SK-N-SH treated with all-trans-retinoic acid at 6 μM for 48 hours (cell line): Measurements from ENCODE around the gene CLEC4D.

Source experiments
- ARNTL ChIP-seq: fragments of 450-650 bp; formaldehyde crosslinking; IDR thresholded peaks from 2 replicates; pipeline ENCODE4 v1.5.0; 2020; ENCODE audit warnings: low read depth, mild to moderate bottlenecking, moderate library complexity, borderline replicate concordance
- ISL1 ChIP-seq: fragments of 250-450 bp; sonication (Bioruptor Pico); IDR thresholded peaks from 2 replicates; pipeline ENCODE4 v2.1.2; 2022; ENCODE audit warnings: mild to moderate bottlenecking, moderate library complexity
- TOX ChIP-seq: fragments of 250-450 bp; sonication (Bioruptor Pico); IDR thresholded peaks from 2 replicates; pipeline ENCODE4 v1.8.0; 2021; ENCODE audit warnings: mild to moderate bottlenecking, moderate library complexity, borderline replicate concordance
- ZC3H10 ChIP-seq: fragments of 250-450 bp; sonication (Bioruptor Pico); IDR thresholded peaks from 2 replicates; pipeline ENCODE4 v1.5.1; 2021; ENCODE audit warnings: mild to moderate bottlenecking, moderate library complexity
- ZFP3 ChIP-seq: fragments of 250-450 bp; sonication (Bioruptor Pico); IDR thresholded peaks from 2 replicates; pipeline ENCODE4 v1.5.0; 2020; ENCODE audit warnings: mild to moderate bottlenecking, moderate library complexity
- ZNF565 ChIP-seq: fragments of 450-650 bp; formaldehyde crosslinking; conservative IDR thresholded peaks from 2 replicates; pipeline ENCODE4 v1.5.0; 2020; ENCODE audit warnings: low read depth, mild to moderate bottlenecking, moderate library complexity
- TF ChIP-seq, protein P1 (sequence below): fragments of 250-450 bp; sonication (Bioruptor Pico); IDR thresholded peaks from 2 replicates; pipeline ENCODE4 v1.8.0; 2020; ENCODE audit warnings: mild to moderate bottlenecking, moderate library complexity, borderline replicate concordance
- TF ChIP-seq, protein P2 (sequence below): fragments of 250-450 bp; sonication (Bioruptor Pico); IDR thresholded peaks from 2 replicates; pipeline ENCODE4 v1.5.1; 2020; ENCODE audit warnings: low read depth, mild to moderate bottlenecking, moderate library complexity
- TF ChIP-seq, protein P3 (sequence below): fragments of 250-450 bp; sonication (Bioruptor Pico); IDR thresholded peaks from 2 replicates; pipeline ENCODE4 v1.5.1; 2021; ENCODE audit warnings: mild to moderate bottlenecking, moderate library complexity

DNA sequence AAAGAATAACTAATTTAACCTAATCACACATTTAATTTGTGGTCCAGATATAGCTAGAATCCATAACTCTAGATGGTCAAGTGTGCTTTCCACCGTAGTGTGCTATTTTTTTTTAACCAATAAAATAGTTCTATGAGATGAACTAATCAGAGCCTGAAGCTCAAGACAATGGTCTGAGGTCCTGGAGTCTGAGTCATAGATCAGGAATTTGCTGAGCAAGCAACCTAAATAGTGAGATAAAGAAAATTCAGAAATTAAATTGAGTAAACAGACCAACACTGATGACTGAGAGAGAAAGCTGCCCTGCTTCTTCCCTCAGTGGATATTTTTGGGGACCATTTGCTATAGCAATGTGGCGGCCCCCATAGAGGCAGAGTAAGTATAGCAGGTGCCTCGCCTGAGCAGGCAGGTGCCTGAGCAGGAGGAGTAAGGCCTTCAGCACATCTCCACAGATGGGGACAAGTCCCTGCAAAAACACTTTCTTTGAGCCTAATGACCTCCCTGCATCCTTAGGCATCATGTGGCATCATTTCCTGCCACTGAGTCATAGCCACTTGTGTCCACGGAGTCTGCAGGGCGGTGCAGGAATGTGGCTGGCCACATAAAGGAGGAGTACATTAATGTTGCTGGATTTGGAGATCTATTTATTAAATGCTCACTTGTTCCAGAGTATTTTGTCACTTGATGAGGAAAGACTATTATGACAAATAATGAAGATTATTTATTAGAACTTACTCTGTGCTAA lies 41.3 kb downstream of the CLEC4D start:
- TF ChIP-seq TOX (CRISPR knock-in tag), result no peak
- TF ChIP-seq, protein P1, sequence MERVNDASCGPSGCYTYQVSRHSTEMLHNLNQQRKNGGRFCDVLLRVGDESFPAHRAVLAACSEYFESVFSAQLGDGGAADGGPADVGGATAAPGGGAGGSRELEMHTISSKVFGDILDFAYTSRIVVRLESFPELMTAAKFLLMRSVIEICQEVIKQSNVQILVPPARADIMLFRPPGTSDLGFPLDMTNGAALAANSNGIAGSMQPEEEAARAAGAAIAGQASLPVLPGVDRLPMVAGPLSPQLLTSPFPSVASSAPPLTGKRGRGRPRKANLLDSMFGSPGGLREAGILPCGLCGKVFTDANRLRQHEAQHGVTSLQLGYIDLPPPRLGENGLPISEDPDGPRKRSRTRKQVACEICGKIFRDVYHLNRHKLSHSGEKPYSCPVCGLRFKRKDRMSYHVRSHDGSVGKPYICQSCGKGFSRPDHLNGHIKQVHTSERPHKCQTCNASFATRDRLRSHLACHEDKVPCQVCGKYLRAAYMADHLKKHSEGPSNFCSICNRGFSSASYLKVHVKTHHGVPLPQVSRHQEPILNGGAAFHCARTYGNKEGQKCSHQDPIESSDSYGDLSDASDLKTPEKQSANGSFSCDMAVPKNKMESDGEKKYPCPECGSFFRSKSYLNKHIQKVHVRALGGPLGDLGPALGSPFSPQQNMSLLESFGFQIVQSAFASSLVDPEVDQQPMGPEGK (CRISPR knock-in tag), result no peak
- TF ChIP-seq ZFP3 (CRISPR knock-in tag), result no peak
- TF ChIP-seq ISL1, result no peak
- TF ChIP-seq ARNTL (CRISPR knock-in tag), result no peak
- TF ChIP-seq ZC3H10 (CRISPR knock-in tag), result no peak
- TF ChIP-seq, protein P2, sequence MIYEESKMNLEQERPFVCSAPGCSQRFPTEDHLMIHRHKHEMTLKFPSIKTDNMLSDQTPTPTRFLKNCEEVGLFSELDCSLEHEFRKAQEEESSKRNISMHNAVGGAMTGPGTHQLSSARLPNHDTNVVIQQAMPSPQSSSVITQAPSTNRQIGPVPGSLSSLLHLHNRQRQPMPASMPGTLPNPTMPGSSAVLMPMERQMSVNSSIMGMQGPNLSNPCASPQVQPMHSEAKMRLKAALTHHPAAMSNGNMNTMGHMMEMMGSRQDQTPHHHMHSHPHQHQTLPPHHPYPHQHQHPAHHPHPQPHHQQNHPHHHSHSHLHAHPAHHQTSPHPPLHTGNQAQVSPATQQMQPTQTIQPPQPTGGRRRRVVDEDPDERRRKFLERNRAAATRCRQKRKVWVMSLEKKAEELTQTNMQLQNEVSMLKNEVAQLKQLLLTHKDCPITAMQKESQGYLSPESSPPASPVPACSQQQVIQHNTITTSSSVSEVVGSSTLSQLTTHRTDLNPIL (CRISPR knock-in tag), result no peak
- TF ChIP-seq, protein P3, sequence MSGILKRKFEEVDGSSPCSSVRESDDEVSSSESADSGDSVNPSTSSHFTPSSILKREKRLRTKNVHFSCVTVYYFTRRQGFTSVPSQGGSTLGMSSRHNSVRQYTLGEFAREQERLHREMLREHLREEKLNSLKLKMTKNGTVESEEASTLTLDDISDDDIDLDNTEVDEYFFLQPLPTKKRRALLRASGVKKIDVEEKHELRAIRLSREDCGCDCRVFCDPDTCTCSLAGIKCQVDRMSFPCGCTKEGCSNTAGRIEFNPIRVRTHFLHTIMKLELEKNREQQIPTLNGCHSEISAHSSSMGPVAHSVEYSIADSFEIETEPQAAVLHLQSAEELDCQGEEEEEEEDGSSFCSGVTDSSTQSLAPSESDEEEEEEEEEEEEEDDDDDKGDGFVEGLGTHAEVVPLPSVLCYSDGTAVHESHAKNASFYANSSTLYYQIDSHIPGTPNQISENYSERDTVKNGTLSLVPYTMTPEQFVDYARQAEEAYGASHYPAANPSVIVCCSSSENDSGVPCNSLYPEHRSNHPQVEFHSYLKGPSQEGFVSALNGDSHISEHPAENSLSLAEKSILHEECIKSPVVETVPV (CRISPR knock-in tag), result no peak
- no peak for TF ChIP-seq ZNF565
